MG63 (cell line): Measurements from ENCODE around the gene CRYGS. TPM values are rescaled to one million over a fixed set of nuclear protein-coding genes. Genes with fewer than 3 reads are reported as not detected.

Experiments
- DNase-seq: peaks from one replicate; pipeline ENCODE4 v3.0.0-alpha.2; 2020
- H3K27me3 ChIP-seq: fragments of 250-450 bp; sonication (Bioruptor Pico); 2 replicates; pipeline ENCODE4 v1.5.1; 2020; ENCODE audit warnings: mild to moderate bottlenecking, moderate library complexity
- H3K36me3 ChIP-seq: fragments of 250-450 bp; sonication (Bioruptor Pico); 2 replicates; pipeline ENCODE4 v1.5.1; 2020; ENCODE audit warnings: mild to moderate bottlenecking, moderate library complexity
- H3K4me3 ChIP-seq: fragments of 250-450 bp; sonication (Bioruptor Pico); 2 replicates; pipeline ENCODE4 v1.5.1; 2020; ENCODE audit warnings: mild to moderate bottlenecking, moderate library complexity
- H3K9me3 ChIP-seq: fragments of 250-450 bp; sonication (Bioruptor Pico); 2 replicates; pipeline ENCODE4 v1.5.1; 2020; ENCODE audit warnings: mild to moderate bottlenecking, moderate library complexity
- total RNA-seq: library from RNA; depleted of rRNA; stranded (reverse); fragments of >200 nt; shearing (Covaris generic); gene quantifications from 2 replicates; pipeline ENCODE4 v1.2.3, GENCODE V29; 2014; ENCODE audit warnings: low replicate concordance

The CRYGS gene
- total RNA-seq, 1 experiment from 2014 or later: 0.66 TPM

- H3K27me3 ChIP-seq: peaks cover 3% of the 10 kb centered on the region; the same call in 1 of the 2 replicates
- H3K36me3 ChIP-seq: no peaks in the 10 kb centered on the region
- H3K9me3 ChIP-seq: peaks cover 9% of the 10 kb centered on the region; the same call in 1 of the 2 replicates
- H3K4me3 ChIP-seq: no peak overlapping the region
- DNase-seq: no peak
Observed at GRCh38 chr3:186529201-186529999, 14.8 kb downstream of the CRYGS start.

- peak; percentile 42 for DNase-seq
- no peak overlapping the region for H3K4me3 ChIP-seq
- H3K27me3 ChIP-seq: peaks cover 3% of the 10 kb centered on the region; the same call in 1 of the 2 replicates
- peaks cover 9% of the 10 kb centered on the region; the same call in 1 of the 2 replicates for H3K9me3 ChIP-seq
- H3K36me3 ChIP-seq: no peaks in the 10 kb centered on the region
Observed at GRCh38 chr3:186526256-186526606, 17.9 kb downstream of the CRYGS start.

GRCh38 chr3:186525369-186526255, 18.6 kb downstream of the CRYGS start:
- Histone ChIP-seq H3K36me3 (no peaks in the 10 kb centered on the region), H3K4me3 (no peak overlapping the region), H3K27me3 (peaks cover 3% of the 10 kb centered on the region; the same call in 1 of the 2 replicates), H3K9me3 (peaks cover 9% of the 10 kb centered on the region; the same call in 1 of the 2 replicates)
- no peak for DNase-seq

- DNase-seq: no peak
- Histone ChIP-seq H3K36me3 (no peaks in the 10 kb centered on the region), H3K27me3 (peaks cover 3% of the 10 kb centered on the region; the same call in 1 of the 2 replicates)
Observed at GRCh38 chr3:186524616-186525015, 19.6 kb downstream of the CRYGS start.

GRCh38 chr3:186523434-186523833, 20.7 kb downstream of the CRYGS start:
- Histone ChIP-seq H3K27me3 (peaks cover 3% of the 10 kb centered on the region; the same call in 1 of the 2 replicates), H3K9me3 (peaks cover 9% of the 10 kb centered on the region; the same call in 1 of the 2 replicates), H3K36me3 (no peaks in the 10 kb centered on the region), H3K4me3 (no peak overlapping the region)
- no peak for DNase-seq

More at GRCh38 chr3:186524616-186525015, 19.6 kb downstream of the CRYGS start:
- peaks cover 9% of the 10 kb centered on the region; the same call in 1 of the 2 replicates for H3K9me3 ChIP-seq
- H3K4me3 ChIP-seq: no peak overlapping the region

- Histone ChIP-seq H3K27me3 (peaks cover 3% of the 10 kb centered on the region; the same call in 1 of the 2 replicates), H3K36me3 (no peaks in the 10 kb centered on the region), H3K9me3 (peaks cover 7% of the 10 kb centered on the region; the same call in 1 of the 2 replicates), H3K4me3 (no peak overlapping the region)
- DNase-seq: no peak
Observed at GRCh38 chr3:186523022-186523421, 21.2 kb downstream of the CRYGS start.

GRCh38 chr3:186520957-186521842, 23.0 kb downstream of the CRYGS start:
- H3K4me3 ChIP-seq: no peak overlapping the region
- peaks cover 3% of the 10 kb centered on the region; the same call in 1 of the 2 replicates for H3K27me3 ChIP-seq
- H3K36me3 ChIP-seq: no peaks in the 10 kb centered on the region
- peaks cover 6% of the 10 kb centered on the region for H3K9me3 ChIP-seq
- DNase-seq: no peak

GRCh38 chr3:186520431-186520830, 23.7 kb downstream of the CRYGS start:
- Histone ChIP-seq H3K9me3 (peaks cover 9% of the 10 kb centered on the region), H3K27me3 (peaks cover 3% of the 10 kb centered on the region; the same call in 1 of the 2 replicates), H3K4me3 (no peak overlapping the region), H3K36me3 (no peaks in the 10 kb centered on the region)
- DNase-seq: no peak

GRCh38 chr3:186519021-186519658, 25.0 kb downstream of the CRYGS start:
- no peak for DNase-seq
- no peaks in the 10 kb centered on the region; the same call in 1 of the 2 replicates for H3K27me3 ChIP-seq
- H3K9me3 ChIP-seq: peaks cover 9% of the 10 kb centered on the region
- no peaks in the 10 kb centered on the region for H3K36me3 ChIP-seq
- H3K4me3 ChIP-seq: no peak overlapping the region

GRCh38 chr3:186517218-186517617, 27.0 kb downstream of the CRYGS start:
- Histone ChIP-seq H3K36me3 (no peaks in the 10 kb centered on the region), H3K9me3 (peaks cover 9% of the 10 kb centered on the region), H3K27me3 (peaks cover 15% of the 10 kb centered on the region), H3K4me3 (no peak overlapping the region)
- peak; percentile 90 for DNase-seq

- DNase-seq: no peak
- Histone ChIP-seq H3K9me3 (peaks cover 9% of the 10 kb centered on the region), H3K36me3 (no peaks in the 10 kb centered on the region), H3K4me3 (no peak overlapping the region), H3K27me3 (peaks cover 15% of the 10 kb centered on the region)
Observed at GRCh38 chr3:186516646-186517045, 27.5 kb downstream of the CRYGS start.

- Histone ChIP-seq H3K4me3 (no peak overlapping the region), H3K9me3 (peaks cover 9% of the 10 kb centered on the region), H3K36me3 (no peaks in the 10 kb centered on the region), H3K27me3 (peaks cover 18% of the 10 kb centered on the region)
- DNase-seq: no peak
Observed at GRCh38 chr3:186515125-186515524, 29.1 kb downstream of the CRYGS start.

GRCh38 chr3:186514296-186515002, 29.7 kb downstream of the CRYGS start:
- Histone ChIP-seq H3K27me3 (peaks cover 18% of the 10 kb centered on the region), H3K9me3 (peaks cover 9% of the 10 kb centered on the region), H3K36me3 (no peaks in the 10 kb centered on the region), H3K4me3 (no peak overlapping the region)
- DNase-seq: no peak

GRCh38 chr3:186513386-186513785, 30.8 kb downstream of the CRYGS start:
- peaks cover 9% of the 10 kb centered on the region for H3K9me3 ChIP-seq
- H3K27me3 ChIP-seq: peaks cover 18% of the 10 kb centered on the region

More at GRCh38 chr3:186513386-186513785, 30.8 kb downstream of the CRYGS start:
- Histone ChIP-seq H3K4me3 (no peak overlapping the region), H3K36me3 (no peaks in the 10 kb centered on the region)
- no peak for DNase-seq
